IPS-NIHi7 (cell line): ENCODE data around the gene TAS2R1.
"Not testable (repeated sequence)": the region's sequence is repeated elsewhere in the genome, so short reads cannot be mapped to it uniquely, and the experiment has no call there.

Source experiments
- DNase-seq: peaks from one replicate; pipeline ENCODE4 v3.0.0; 2012; ENCODE audit warnings: mixed read lengths; ENCODE audit errors: extremely low spot score

The TAS2R1 gene

GRCh38 chr5:9622971-9623421, 7.2 kb downstream of the TAS2R1 start:
- no peak for DNase-seq

- DNase-seq: no peak
Measured at GRCh38 chr5:9621379-9621903, 8.7 kb downstream of the TAS2R1 start.

- DNase-seq: no peak
Measured at GRCh38 chr5:9619331-9620092, 10.6 kb downstream of the TAS2R1 start.

- no peak for DNase-seq
Measured at GRCh38 chr5:9617739-9618504, 12.2 kb downstream of the TAS2R1 start.

- DNase-seq: peak; percentile 57
Measured at GRCh38 chr5:9617221-9617620, 12.9 kb downstream of the TAS2R1 start.

- no peak for DNase-seq
Measured at GRCh38 chr5:9615331-9615730, 14.8 kb downstream of the TAS2R1 start.

GRCh38 chr5:9613360-9613759, 16.8 kb downstream of the TAS2R1 start:
- no peak for DNase-seq

- no peak for DNase-seq
Measured at GRCh38 chr5:9610969-9611368, 19.2 kb downstream of the TAS2R1 start.

GRCh38 chr5:9610364-9610763, 19.8 kb downstream of the TAS2R1 start:
- no peak for DNase-seq

GRCh38 chr5:9608093-9608492, 22.1 kb downstream of the TAS2R1 start:
- DNase-seq: no peak

- no peak for DNase-seq
Measured at GRCh38 chr5:9605041-9605838, 24.9 kb downstream of the TAS2R1 start.

GRCh38 chr5:9604416-9604815, 25.7 kb downstream of the TAS2R1 start:
- DNase-seq: no peak

- no peak for DNase-seq
Measured at GRCh38 chr5:9601055-9601739, 29.0 kb downstream of the TAS2R1 start.

- DNase-seq: no peak
Measured at GRCh38 chr5:9599391-9599790, 30.8 kb downstream of the TAS2R1 start.

GRCh38 chr5:9598329-9598728, 31.8 kb downstream of the TAS2R1 start:
- not testable (repeated sequence) for DNase-seq

GRCh38 chr5:9597322-9597721, 32.8 kb downstream of the TAS2R1 start:
- DNase-seq: not testable (repeated sequence)

GRCh38 chr5:9596824-9597223, 33.3 kb downstream of the TAS2R1 start:
- DNase-seq: no peak

- no peak for DNase-seq
Measured at GRCh38 chr5:9596171-9596780, 33.9 kb downstream of the TAS2R1 start.

GRCh38 chr5:9594913-9595312, 35.2 kb downstream of the TAS2R1 start:
- DNase-seq: no peak

- DNase-seq: no peak
Measured at GRCh38 chr5:9589049-9589835, 40.9 kb downstream of the TAS2R1 start.
